NCI-H345 (cell line): ENCODE results near the gene INTS3.

Experiments
- DNase-seq: peaks from one replicate; lab custom pipeline; 2025; lab: John Stamatoyannopoulos, UW

INTS3 gene, protein sequence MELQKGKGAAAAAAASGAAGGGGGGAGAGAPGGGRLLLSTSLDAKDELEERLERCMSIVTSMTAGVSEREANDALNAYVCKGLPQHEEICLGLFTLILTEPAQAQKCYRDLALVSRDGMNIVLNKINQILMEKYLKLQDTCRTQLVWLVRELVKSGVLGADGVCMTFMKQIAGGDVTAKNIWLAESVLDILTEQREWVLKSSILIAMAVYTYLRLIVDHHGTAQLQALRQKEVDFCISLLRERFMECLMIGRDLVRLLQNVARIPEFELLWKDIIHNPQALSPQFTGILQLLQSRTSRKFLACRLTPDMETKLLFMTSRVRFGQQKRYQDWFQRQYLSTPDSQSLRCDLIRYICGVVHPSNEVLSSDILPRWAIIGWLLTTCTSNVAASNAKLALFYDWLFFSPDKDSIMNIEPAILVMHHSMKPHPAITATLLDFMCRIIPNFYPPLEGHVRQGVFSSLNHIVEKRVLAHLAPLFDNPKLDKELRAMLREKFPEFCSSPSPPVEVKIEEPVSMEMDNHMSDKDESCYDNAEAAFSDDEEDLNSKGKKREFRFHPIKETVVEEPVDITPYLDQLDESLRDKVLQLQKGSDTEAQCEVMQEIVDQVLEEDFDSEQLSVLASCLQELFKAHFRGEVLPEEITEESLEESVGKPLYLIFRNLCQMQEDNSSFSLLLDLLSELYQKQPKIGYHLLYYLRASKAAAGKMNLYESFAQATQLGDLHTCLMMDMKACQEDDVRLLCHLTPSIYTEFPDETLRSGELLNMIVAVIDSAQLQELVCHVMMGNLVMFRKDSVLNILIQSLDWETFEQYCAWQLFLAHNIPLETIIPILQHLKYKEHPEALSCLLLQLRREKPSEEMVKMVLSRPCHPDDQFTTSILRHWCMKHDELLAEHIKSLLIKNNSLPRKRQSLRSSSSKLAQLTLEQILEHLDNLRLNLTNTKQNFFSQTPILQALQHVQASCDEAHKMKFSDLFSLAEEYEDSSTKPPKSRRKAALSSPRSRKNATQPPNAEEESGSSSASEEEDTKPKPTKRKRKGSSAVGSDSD

DNA sequence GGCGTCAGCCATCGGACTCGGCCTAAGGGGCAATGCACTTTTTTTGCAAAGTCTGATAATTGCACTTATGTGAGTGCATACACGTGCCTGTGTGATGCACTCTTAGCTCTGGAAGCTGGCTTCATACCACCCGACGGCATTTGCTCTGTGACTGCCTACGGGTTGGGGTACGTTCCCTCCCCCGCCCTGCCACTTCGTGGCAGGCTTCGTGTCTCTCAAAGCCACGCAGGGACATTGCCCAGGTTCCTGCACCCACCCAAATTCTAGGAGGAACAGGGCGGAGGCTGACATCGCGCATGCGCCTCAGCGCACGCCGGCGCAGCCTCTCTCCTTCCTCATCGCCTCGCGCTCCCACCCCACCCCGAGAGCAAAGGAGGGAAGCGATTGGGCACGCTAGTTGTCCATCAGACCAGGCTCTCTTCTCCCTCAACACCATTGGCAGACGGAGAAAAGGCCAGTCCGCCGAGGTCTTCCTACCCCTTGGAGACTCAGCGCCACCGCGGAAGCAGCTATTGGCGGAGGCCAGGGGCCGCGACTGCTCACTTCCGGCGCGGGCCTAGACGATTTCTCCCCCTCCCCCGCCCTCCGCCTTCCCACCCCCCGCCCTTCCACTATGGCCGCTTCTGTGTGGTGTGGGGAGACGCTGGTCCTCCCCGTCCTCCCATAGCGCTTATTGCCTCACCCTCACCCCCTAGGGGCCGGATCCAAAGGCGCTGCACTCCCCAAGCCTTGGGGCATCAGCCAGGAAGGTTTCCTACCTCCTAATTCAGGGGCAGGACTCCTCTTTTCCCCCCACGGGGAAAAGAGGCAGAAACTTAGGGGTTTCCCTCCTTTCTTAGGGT, at the start of gene INTS3:
Gene INTS3, plus strand, starts transcription at position 588 of the 842 bp plus-strand sequence. CDS start 585 bp downstream, outside the sequence.
- DNase-seq: peak; percentile 100

DNA sequence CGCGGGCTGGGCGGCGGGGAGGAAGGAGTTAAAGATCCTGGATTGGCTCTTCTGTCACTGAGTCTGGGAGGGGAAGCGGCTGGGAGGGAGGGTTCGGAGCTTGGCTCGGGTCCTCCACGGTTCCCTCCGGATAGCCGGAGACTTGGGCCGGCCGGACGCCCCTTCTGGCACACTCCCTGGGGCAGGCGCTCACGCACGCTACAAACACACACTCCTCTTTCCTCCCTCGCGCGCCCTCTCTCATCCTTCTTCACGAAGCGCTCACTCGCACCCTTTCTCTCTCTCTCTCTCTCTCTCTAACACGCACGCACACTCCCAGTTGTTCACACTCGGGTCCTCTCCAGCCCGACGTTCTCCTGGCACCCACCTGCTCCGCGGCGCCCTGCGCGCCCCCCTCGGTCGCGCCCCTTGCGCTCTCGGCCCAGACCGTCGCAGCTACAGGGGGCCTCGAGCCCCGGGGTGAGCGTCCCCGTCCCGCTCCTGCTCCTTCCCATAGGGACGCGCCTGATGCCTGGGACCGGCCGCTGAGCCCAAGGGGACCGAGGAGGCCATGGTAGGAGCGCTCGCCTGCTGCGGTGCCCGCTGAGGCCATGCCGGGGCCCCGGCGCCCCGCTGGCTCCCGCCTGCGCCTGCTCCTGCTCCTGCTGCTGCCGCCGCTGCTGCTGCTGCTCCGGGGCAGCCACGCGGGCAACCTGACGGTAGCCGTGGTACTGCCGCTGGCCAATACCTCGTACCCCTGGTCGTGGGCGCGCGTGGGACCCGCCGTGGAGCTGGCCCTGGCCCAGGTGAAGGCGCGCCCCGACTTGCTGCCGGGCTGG, 49.1 kb upstream of the INTS3 start, which contains the start of gene NPR1:
Gene NPR1, plus strand, starts transcription at position 170 of the 818 bp plus-strand sequence. Its CDS starts 421 bp downstream, at position 591.
- DNase-seq: peak; percentile 46

DNA sequence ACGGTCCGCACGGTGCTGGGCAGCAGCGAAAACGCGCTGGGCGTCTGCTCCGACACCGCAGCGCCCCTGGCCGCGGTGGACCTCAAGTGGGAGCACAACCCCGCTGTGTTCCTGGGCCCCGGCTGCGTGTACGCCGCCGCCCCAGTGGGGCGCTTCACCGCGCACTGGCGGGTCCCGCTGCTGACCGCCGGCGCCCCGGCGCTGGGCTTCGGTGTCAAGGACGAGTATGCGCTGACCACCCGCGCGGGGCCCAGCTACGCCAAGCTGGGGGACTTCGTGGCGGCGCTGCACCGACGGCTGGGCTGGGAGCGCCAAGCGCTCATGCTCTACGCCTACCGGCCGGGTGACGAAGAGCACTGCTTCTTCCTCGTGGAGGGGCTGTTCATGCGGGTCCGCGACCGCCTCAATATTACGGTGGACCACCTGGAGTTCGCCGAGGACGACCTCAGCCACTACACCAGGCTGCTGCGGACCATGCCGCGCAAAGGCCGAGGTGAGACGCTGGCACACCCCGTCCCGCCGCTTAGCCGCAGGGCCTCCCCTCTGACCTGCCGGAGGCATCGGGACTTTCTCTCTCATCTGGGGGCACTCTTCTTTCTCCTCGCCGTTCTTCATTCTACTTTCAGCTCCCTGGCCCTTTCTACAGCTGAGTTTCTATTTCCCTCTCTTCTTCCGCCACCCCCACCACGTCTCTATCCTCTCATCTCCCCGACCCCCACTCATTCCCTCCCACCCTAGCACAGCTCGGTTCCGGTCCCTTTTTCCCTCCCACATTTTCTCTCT, 48.3 kb upstream of the INTS3 start:
- no peak for DNase-seq

DNA sequence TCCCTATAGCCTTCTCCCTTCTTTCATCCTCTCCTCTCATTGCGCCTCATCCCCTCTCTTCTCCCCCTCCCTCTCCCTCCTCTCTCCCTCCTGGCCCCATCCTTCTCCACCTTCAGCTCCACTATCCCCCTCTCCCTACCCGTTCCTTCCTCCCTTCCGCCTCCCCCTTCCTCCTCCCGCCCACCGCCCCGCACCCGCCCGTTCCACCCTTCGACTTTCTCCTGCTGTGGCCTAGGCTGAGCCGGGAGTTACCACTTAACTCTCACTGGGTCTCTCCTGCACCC, 47.8 kb upstream of the INTS3 start:
- no peak for DNase-seq

DNA sequence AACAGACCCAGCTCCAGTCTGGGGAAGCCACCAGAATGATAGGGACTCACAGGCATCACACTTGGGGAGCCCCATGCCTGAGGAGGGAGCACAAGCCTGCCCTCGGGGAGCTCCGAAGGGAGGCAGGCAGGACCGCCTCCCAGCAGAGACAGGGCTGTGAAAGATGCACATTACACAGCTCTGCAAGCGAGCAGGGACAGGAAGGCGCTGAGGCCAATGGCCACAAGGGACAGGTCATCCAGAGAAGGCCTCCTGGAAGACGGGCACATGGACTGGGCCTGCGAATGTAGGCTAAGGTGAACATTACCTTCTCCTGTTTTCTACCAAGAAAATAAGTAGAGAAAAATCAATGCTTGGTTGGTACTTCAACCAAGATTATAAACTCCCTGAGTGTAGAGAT, 45.1 kb upstream of the INTS3 start:
- no peak for DNase-seq

DNA sequence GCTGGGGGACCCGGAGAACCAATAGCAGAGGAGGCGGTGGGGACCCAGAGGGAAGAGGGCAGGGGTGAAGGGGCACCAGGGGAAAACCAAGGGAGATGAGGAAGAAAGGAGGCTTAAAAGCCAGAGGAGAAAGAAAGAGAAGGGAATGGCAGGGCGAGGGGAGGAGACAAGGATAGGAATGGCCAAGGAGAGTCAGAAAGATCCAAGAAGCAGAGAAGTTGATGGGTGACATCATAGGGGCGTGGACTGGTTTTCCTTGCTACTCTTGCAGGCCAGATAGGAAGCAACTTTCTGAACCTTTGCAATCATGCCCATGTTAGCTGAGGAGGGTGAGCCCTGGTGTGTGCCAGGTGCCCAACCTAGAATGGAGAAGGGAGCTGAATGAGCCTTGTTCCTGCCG, 44.0 kb upstream of the INTS3 start:
- DNase-seq: no peak

DNA sequence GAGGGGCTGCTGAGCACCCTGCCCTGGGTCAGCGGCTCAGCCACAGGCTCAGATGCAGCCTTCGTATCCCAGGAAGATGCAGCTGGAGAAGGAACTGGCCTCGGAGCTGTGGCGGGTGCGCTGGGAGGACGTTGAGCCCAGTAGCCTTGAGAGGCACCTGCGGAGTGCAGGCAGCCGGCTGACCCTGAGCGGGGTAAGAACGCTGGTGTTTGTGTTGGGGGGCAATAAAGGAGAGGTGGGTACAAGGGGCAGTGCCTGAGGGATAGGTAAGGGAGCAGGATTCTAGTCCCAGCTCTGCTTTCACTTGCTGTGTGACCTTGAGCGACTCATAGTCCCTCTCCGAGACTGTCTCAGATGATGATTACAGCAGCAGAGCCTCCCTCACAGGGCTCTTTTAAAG, 43.0 kb upstream of the INTS3 start:
- DNase-seq: no peak

DNA sequence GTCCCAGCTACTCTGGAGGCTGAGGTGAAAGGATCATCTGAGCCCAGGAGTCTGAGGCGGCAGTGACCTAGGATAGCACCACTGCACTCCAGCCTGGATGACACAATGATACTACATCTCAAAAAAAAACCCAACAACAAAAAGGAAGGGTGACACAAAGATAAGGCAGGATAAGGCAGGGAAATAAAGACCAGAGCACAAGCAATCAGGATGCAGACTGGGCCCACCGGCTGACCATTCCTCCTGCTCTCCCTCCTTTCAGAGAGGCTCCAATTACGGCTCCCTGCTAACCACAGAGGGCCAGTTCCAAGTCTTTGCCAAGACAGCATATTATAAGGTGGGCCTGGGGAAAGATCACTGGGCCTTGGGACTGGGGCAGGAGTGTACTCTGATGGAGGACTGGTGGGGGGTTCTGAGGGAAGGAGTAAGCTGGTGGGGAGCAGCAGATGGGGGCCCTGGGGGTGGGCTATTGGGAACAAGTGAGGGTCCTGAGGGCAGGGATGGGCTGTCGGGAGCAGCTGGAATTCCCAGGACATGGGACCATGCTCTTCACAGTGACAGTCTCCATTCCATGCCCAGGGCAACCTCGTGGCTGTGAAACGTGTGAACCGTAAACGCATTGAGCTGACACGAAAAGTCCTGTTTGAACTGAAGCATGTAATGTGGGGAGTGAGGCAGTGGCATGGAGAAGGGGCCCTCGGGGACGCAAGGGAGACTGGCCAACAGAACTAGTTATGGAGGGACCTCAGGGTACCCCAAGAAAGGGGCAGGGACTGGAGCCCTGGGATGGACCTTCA, 42.1 kb upstream of the INTS3 start:
- no peak for DNase-seq

DNA sequence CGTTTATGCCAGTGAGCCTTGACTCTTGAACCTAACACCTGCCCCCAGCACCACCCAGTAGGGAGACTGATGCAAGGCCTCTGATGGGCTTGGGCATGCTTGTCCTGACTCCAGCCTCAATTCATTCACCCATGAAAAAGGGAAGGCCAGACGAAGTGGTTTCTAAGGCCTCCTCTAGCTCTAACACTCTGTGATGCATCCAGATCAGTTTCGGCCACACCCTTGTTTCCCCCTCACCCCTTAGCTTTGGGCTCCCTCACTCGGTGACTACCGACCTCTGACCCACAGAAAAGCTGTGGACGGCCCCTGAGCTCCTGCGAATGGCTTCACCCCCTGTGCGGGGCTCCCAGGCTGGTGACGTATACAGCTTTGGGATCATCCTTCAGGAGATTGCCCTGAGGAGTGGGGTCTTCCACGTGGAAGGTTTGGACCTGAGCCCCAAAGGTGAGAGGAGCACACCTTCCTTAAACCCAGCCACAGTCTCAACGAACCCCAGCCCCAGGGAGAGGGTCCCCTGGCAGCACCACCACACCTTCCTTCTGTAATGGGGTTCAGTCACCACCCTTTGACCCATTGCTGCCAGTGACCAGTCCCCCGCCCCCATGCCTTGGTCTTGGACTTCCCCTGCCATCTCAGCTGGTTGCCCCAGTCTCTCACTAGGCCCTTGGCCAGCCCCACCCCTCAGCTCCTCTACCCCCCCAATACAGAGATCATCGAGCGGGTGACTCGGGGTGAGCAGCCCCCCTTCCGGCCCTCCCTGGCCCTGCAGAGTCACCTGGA, 40.3 kb upstream of the INTS3 start:
- no peak for DNase-seq

DNA sequence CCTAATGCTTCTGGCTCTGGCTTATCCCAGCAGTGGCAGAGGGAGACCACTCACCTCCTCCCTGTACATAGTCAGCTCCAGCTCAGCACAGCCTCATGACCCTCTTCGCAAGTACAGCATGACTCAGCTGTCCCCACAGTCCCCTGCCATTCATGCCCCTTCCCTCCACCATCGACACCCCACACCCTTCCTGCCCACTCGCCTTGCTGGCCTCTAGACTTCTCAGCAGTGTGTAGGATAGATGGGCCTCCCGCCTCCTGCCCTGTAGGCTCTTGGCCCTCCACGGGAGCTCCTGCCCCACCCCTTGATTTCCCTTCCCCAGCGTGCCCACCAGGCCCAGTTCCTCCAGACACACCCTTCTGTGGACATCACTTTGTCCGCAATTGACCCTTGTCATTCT, 39.6 kb upstream of the INTS3 start:
- no peak for DNase-seq

DNA sequence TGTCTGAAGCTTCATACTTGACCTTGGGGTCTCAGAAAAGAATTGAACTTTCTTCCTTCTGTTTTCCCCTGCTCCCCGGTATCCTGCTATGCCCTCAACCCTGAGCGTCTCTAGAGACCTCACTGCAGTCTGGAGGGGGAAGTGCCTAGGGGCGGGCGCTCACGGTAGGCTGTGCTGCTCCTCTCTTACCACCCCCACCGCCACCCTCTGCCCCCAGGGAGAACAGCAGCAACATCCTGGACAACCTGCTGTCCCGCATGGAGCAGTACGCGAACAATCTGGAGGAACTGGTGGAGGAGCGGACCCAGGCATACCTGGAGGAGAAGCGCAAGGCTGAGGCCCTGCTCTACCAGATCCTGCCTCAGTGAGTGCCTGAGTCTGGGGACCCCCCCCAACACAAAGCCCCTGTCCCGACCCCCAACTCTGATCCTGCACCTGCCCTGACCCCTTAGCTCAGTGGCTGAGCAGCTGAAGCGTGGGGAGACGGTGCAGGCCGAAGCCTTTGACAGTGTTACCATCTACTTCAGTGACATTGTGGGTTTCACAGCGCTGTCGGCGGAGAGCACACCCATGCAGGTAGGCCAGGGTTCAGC, 39.0 kb upstream of the INTS3 start:
- DNase-seq: no peak

DNA sequence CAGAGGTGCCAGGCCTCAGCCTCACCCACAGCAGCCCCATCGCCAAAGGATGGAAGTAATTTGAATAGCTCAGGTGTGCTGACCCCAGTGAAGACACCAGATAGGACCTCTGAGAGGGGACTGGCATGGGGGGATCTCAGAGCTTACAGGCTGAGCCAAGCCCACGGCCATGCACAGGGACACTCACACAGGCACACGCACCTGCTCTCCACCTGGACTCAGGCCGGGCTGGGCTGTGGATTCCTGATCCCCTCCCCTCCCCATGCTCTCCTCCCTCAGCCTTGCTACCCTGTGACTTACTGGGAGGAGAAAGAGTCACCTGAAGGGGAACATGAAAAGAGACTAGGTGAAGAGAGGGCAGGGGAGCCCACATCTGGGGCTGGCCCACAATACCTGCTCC, 34.4 kb upstream of the INTS3 start:
- DNase-seq: no peak

DNA sequence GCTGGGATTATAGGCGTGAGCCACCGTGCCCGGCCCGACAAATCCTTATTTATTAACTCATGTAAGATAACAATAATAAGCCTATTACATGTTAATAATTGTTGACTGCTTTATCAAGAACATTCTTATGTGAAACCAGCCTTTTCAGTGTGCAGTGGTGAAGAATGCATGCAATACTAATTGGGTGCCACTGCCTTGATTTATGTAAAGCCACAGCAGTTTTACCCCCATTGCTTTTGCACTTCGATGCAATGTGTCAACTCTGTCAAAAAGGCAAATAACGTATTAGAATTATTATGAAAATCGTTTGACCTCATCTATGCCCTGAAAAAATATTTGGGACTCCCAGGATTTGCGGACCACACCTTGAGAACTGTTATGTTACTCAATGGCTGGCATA, 31.1 kb upstream of the INTS3 start:
- no peak for DNase-seq

DNA sequence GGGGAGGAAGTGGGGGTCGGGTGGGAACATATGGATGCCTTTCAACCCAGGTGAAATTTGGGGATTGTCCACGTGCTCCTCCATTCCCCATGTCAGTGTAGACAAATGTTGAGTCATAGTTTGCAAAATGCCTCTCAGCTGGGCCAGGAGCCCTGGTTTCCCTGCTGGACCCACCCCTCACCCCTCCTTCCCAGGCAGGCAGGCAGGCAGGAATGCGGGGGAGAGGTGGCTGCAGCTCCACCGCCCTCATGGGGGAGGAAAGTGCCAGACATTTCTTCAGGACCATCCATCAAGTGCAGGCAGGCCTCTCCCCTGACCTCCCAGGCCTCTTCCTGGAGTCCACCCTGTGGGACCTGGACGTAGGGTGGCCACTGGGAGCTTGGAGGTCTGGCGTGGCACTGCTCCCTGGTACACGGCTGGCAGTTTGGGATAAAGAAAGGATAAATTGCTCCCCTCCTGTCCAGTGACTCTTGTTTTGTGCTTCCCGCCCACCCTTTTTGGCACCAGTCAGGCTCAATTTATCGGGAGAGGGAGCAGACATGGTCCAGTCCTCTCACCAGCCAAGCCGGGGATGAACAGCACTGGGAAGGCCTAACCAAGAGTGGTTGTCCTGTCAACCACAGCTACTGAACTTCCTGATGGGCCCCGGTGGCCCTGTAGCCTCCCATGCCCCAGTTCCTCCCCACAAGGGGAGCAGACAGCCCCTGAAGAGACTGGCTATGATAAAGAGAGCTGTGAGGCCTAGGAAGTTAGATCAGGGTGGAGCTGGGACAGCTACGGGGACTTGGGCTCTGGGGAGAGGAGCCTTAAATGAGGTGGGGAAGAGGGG, 30.4 kb upstream of the INTS3 start:
- DNase-seq: no peak

DNA sequence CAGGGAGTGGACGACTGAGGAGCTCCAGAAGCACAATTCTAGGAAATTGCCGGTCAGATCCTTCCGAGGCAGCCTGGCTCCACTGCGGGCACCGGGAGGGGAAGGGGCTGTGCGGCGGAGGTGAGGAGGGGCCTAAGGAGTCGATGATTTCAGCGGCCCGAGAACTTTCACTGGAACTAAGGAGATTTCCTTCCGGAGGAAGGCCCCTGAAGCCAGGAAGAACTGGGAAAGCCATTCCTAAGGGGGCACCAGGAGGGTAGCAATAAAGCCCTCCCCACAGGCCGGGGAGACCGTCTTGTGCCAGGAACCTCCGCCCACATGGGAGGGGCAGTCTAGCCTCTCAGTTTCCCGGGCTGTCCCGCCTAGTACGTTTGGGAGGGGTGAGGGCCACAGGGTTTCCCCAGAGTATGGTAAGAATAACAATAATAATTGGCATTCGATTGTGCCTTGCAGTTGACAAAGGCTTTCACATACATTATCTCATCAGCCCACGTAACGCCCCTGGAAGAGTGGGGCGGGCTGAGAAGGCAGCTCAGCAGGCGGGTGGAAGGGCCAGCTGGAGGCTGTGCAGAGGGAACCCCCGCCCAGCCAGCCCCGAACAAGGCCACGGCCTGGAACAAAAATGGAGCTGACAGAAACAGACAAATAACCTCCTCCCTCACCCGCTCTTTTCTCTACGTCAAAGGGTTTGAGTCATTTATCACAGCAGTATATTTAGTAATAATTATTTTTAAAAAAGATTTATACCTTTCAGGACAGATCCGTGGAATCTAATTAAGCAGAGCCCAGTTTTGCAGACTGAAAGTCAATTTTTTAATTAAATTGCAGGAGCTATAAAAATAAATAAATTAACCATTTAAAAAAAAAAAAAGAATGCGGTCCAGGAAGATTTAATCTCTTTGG, 29.6 kb upstream of the INTS3 start:
- DNase-seq: no peak
